ENCODE data around the gene PSMB5.
A peak's percentile ranks its signal among the peaks of the same experiment; 100 is the strongest.

PSMB5 gene

GRCh38 chr14:23034498-23035302 is at the start of gene PSMB5:
Gene PSMB5, minus strand, starts transcription at chr14:23034900. Its CDS starts 19 bp downstream, at chr14:23034881.
- peak; percentile 94 for DNase-seq (ENCODE audit: low read depth)

- no peak for DNase-seq (ENCODE audit: low read depth)
These were observed 45.8 kb upstream of the PSMB5 start for GRCh38 chr14:23080474-23080873.

GRCh38 chr14:23079716-23080115 is 45.0 kb upstream of the PSMB5 start:
- no peak for DNase-seq (ENCODE audit: low read depth)

GRCh38 chr14:23078692-23079116 is 44.0 kb upstream of the PSMB5 start:
- peak; percentile 94 for DNase-seq (ENCODE audit: low read depth)

- no peak for DNase-seq (ENCODE audit: low read depth)
These were observed 43.3 kb upstream of the PSMB5 start for GRCh38 chr14:23077962-23078361.

- no peak for DNase-seq (ENCODE audit: low read depth)
These were observed 42.2 kb upstream of the PSMB5 start for GRCh38 chr14:23076785-23077408.

DNA sequence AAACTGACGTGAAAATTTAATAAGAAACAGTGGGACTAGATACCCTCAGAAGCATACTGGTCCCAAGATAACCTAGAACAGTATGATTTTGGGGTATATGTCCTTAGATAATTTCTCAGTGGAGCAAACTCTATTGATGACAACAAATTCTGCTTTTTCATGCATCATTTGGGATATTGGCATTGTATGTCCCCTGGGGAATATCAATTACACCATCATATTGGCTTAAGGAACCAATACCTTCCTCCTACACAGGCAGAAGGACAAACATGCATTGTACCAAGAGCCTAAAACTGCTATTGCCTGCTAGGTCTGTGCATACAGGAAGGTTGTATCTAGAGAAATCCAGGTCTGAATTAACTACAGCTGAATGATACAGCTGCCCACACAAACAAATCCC is 40.2 kb upstream of the PSMB5 start:
- no peak for DNase-seq (ENCODE audit: low read depth)

GRCh38 chr14:23071921-23072539 is 37.3 kb upstream of the PSMB5 start:
- no peak for DNase-seq (ENCODE audit: low read depth)

- peak; percentile 55 for DNase-seq (ENCODE audit: low read depth)
These were observed 36.7 kb upstream of the PSMB5 start for GRCh38 chr14:23071244-23071920.

DNA sequence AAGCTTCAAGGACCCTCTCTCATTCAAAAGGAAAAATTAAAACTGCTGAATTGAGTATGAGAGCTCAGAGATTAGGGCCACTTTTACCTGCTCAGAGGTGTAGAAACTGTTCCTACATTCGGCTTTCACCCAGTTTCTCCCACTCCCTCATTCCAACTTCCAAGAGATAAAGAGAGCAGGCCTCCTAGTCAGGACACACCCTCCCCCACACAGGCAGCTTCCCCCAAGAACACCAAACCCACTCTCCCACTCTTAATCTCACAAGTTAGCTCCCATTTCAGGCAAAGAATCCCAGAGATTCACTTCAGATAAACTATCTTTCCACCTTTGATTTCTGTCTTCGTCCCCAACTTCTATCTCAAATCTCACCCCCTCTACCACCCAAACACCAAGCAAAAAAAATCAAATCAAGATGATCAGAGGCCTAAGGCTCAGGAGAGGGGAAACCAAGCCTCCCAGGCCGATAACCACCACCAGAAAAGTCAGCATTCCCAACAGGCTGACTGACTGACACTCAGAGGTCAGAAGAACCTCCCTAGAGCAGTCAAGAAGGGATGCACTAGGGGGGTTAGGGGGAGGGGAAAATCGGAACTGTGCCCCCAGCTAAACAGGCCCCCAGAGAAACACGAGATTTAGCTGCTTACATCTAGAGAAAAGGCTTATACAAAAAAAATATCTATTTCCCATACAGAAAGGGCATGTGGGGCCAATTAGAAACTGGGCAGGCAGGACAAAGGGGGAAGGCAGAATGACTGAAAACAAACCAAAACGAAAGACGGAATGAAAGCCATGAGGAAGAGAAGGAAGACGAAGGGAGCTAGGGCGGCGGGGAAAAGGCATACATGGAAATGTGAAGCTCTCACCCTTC is 35.8 kb upstream of the PSMB5 start:
- DNase-seq (ENCODE audit: low read depth), result no peak

GRCh38 chr14:23069413-23069806 is 34.7 kb upstream of the PSMB5 start:
- no peak for DNase-seq (ENCODE audit: low read depth)

- peak; percentile 81 for DNase-seq (ENCODE audit: low read depth)
These were observed 34.2 kb upstream of the PSMB5 start for GRCh38 chr14:23068789-23069412.

DNA sequence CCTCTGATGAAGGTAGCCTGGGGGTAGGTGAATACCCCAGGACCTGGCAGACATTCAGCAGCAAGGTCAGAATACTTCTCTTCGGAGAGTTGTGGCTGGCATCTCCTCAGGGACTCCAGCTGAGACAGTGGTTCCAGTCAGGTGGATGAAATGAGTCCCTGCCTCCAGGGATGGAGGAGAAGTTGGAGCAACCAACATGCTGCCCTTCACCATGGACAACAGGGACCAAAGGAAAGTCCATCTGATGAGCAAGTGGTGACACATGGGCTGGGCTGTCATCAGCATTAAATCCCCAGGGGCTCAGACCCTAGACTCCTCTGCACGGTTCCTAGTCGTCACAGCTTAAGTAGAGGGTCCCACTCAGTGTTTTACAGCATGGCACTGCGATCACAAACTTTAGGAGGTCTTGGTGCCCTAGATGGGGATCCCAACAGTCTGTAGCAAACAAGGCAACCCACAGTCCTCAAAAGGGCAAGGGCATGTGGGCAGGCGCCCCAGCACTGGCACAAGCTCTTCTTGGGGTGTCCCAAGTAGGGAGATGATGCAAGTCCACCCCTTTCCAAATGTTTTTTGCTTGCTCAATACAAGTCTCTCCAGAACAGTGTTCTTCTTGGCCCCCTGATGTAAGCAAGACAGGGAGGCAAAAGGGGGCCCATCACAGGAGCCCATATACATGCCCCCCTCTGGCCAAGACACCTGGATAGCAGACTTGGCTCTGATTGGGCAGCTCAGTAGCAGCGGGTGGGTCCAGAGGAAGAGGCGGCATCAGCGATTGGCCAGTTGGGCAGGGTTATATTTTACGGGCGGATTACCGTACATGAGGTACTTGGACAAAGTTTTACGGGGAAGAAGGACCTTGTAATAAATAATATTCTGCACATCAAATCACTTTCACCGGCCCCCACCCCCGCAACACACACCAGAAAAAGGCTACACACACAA is 33.4 kb upstream of the PSMB5 start:
- no peak for DNase-seq (ENCODE audit: low read depth)

GRCh38 chr14:23066855-23067744 is 32.4 kb upstream of the PSMB5 start:
- no peak for DNase-seq (ENCODE audit: low read depth)

DNA sequence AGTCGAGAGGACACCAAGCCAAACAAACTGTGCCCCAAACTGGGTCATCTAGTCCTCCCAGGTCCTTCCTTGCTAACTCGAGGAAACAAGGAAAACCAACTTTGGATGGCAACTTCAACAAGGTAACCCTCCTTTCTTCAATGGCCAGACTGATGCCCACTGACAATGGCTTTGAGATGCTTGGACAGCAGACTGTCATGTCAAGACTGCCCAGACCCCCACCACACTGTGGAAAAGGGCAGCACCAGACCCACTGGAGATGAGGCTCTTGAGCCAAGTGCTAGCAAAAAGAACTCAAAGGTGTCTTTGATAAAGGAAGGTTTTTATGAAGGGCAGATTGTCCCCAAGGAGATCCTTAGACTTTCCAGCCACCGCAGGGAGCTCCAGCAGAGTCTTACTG is 31.7 kb upstream of the PSMB5 start:
- no peak for DNase-seq (ENCODE audit: low read depth)

- DNase-seq (ENCODE audit: low read depth), result no peak
These were observed 28.9 kb upstream of the PSMB5 start for GRCh38 chr14:23063601-23064000.

DNA sequence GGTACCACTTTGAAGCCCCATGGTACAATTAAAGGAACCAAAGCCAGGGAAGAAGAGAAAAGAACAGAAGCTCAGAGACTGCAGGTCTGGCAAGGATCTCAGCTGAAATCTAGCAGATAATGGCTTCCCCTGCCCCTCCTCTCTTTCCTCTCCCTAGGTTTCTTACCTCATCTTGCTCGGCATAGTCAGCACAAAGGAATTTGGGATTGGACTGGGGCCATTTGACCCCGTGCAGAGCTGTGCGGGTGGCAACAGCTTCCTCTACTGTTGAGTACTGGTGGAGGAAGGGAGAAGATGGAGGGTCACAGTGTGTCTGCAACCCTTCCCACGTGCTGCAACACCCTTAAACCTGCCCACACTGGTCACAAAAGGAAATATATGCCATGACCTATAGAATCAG is 27.3 kb upstream of the PSMB5 start:
- DNase-seq (ENCODE audit: low read depth), result peak; percentile 90

GRCh38 chr14:23060536-23061260 is 26.0 kb upstream of the PSMB5 start:
- no peak for DNase-seq (ENCODE audit: low read depth)
